Right ventricle myocardium superior (tissue), 1 donor: ENCODE measurements around the gene NRAS. TPM values are rescaled to one million over a fixed set of nuclear protein-coding genes. Genes with fewer than 3 reads are reported as not detected.
"Not testable (repeated sequence)": the region's sequence is repeated elsewhere in the genome, so short reads cannot be mapped to it uniquely, and the experiment has no call there.

Experiments used
- ATAC-seq: fragments of 200-7000 bp; cut with Tn5 transposase; one replicate; pipeline ENCODE4 v1.9.1; 2020; ENCODE audit warnings: mild to moderate bottlenecking; ENCODE audit not compliant: poor library complexity
- DNase-seq: peaks from one replicate; pipeline ENCODE4 v3.0.0-alpha.2; 2020
- intact Hi-C: fragments of 100-400 bp; cut with DNase I; formaldehyde crosslinking; loops from one replicate; pipeline ENCODE4 v1.11.2; 2022
- long read RNA-seq: library from polyadenylated mRNA; unstranded; transcript quantifications from one replicate; pipeline ENCODE4 v2.0.0, GENCODE V29; 2021
- total RNA-seq: library from RNA; stranded (reverse); fragmentation: NEBNext Ultra II Directional; extraction: Animal tissue kit (Norgen Biotek cat#: 25700); gene quantifications from one replicate; pipeline ENCODE4 v1.2.1, GENCODE V29; 2021
- donor health status: DM: no; HTN: yes; CAD: no; lungs with severe emphysema.

NRAS gene
- 5.9 TPM for total RNA-seq
- long read RNA-seq, full-length matches to known transcripts, result 19 of 21 reads
- long read RNA-seq, partial matches to known transcripts, result 1 of 21 reads
- long read RNA-seq, other reads (novel, unspliced or antisense), result 1 of 21 reads

DNA sequence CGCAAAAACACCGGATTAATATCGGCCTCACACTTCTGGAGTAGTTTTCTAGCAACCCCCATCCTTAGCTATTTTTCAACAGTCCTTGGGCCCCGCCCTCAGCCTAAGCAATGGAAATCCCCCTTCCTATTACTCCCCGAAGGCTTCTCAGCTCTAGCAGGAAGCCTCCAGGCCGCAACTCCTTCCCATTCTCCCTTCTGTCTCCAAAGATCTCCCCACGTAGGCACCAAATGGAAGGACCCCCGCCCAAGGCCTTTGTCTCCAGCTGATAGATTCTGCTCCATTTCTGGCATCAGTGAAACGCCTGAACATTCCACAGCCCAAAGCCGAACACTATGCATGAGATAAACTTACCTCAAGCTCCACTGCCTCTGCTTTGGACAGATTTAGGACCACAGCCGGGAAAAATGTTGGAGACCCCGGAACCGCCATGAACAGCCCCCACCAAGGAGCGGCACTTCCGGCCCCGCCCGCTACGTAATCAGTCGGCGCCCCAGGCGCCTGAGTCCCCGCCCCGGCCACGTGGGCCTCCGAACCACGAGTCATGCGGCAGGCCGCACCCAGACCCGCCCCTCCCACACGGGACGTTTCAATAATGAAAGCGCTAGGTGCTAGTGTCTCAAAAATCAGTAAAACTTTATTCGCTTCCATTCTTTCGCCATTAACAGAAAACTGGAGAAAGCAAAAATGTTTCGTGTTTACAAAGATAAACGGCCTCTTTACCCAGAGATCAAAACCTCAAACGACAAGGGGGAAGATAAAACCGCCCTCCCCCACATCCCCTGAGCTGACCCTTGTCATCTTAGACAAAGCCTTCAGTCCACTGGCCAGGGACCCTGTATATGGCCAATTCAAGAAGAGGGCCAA lies at the start of gene NRAS:
Gene NRAS (minus strand): TSS at position 468 of the 867 bp plus-strand sequence. CDS start 611 bp downstream, outside the sequence.
- peak; percentile 100 for ATAC-seq
- intact Hi-C loops, result no loop called here
- DNase-seq, result peak; percentile 97

DNA sequence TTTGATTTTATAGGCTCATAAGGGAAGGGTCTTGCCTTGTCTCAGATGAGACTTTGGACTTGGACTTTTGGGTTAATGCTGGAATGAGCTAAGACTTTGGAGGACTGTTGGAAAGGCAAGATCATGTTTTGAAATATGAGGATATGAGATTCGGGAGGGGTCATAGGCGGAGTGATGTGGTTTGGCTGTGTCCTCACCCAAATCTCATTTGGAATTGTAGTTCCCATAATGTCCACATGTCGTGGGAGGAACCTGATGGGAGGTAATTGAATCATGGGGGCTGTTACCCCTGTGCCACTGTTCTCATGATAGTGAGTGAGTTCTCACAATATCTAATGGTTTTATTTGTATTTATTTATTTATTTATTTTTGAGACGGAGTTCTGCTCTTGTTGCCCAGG lies 48.1 kb upstream of the NRAS start:
- no peak for DNase-seq
- ATAC-seq, result no peak
- intact Hi-C loops, result no loop called here

DNA sequence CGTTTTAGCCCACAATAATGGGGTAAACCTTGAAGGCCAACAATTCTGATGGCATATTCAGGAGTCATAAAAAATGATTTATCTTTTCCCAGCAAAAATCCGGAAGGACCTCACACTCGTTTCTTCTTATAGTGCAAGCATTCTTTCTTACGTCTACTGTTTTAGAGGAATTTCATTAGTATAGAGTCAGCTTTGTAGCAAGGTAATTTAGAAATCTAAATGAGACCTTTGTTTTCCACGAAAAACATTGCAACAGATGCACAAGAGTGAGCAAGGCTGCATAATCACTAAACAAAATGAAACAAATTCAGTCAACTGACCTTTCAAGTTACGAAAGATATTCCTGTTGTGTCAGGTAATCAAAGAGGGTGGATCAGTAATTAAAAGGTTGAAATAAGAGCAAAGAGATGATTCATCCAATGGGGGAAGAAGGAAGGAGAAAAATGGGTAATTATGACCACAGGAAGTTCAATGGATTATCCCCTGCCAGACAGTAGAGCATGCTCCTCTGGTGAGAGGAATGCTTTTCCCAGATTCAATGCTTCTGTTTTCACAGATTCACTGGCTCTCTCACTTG lies 41.8 kb upstream of the NRAS start:
- ATAC-seq (no peak), DNase-seq (no peak)
- intact Hi-C loops, result no loop called here

DNA sequence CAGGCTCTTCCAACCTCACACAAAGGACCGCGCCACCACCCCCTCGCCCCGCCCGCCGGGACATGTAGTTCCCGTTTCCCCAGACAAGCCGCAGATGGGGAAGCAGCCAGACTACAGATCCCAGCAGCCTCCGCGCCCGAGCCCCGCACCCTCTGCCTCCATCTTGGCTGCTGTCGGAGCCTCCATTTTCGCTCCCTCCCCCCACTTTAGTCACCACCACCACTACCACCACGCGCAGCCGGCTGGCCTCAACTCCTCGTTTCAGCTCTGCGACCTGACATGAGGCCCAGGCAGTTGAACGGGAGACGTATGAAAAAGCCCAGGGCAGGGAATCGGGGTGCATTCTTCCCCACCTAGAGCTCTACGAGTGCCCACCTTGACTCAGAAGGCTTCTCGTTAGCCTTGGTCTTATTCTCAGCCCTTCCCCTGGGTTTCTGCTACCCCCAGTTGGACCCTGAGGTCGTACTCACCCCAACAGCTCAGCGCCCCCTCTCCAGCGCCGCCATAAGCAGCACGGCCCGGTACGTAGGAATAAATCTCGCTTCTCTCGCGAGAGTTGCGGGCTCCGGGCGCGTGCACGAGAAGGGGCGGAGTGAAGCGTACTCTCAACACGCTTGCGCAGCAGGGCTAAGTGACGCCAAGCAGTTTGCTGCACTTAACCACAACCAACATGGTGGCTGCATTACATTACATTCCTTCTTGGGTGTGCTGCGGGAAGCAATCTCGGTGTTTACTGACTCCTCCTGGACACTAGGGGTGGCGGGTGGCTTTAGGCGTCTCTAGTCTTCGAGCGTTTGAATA lies 41.1 kb upstream of the NRAS start, which contains the start of gene CSDE1:
Gene CSDE1 (minus strand): TSS at position 530 of the 801 bp plus-strand sequence. CDS start 18,094 bp downstream, outside the sequence.
- ATAC-seq, result peak; percentile 98
- peak; percentile 98 for DNase-seq
- intact Hi-C loops, result no loop called here

DNA sequence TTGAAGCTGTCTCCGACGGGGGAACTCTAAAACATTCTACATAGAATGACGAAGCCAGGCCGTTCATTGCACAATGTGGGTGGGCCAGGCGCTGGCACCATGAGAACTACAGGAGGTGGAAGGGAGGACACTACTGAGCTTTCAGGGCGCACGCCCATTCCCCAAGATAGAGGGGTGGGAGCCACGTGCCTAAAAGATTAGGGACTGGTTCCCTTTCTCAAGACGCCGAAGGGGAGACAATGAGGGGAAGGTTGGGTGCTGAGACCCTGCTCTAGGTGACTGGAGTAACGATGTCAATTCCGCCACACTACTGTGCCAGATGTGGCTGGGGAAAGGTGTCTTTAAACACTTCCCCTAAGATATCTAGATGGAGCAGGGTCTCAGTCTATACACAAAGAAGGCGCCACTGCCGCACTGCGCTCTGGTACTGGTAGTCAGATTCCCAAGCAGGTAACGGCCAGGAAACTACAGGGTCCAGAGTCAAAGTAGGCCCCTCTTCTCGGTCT lies 40.4 kb upstream of the NRAS start:
- ATAC-seq (peak; percentile 7), DNase-seq (peak; percentile 56)
- intact Hi-C loops, result no loop called here

DNA sequence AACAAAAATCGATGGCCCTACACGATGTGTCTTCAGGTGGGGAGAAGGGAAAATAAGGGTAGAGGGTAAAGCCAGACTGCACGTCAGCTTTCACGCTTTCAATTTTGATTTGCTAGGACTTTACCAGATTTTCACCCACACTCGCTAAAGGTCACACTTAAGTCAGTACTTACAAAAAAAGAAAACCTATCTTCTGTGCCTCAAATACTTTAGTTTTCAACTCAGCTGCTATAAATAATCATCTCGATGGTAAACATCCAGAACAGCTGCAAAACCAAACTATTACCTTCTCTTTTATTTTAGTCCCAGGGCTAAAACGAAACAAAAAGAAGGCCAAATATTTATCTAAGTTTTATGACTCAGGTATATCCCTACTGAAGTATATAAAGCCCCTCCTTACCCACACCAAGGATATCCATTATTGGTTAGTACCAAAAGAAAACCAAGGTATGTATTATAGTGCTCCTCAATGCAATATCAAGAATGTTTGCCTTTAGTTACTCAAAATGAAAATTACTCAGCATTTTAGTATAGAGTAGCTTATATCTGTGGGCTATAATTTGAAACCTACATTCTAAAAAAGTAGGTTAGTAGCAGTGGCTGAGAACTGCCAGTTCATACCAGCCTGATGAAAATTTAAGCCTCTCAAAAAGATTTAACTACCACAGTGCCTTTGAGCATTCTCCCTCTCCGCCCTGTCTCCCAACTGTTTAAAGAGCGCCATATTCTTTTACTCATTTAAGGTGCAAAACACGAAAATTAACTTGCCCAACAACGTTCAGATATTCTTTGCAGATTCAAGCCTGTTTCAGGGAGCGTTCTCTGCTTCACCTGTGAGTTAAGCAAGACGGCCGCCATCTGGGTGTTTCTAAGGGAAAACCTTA lies 39.7 kb upstream of the NRAS start:
- intact Hi-C loops, result no loop called here
- DNase-seq (no peak), ATAC-seq (no peak)

DNA sequence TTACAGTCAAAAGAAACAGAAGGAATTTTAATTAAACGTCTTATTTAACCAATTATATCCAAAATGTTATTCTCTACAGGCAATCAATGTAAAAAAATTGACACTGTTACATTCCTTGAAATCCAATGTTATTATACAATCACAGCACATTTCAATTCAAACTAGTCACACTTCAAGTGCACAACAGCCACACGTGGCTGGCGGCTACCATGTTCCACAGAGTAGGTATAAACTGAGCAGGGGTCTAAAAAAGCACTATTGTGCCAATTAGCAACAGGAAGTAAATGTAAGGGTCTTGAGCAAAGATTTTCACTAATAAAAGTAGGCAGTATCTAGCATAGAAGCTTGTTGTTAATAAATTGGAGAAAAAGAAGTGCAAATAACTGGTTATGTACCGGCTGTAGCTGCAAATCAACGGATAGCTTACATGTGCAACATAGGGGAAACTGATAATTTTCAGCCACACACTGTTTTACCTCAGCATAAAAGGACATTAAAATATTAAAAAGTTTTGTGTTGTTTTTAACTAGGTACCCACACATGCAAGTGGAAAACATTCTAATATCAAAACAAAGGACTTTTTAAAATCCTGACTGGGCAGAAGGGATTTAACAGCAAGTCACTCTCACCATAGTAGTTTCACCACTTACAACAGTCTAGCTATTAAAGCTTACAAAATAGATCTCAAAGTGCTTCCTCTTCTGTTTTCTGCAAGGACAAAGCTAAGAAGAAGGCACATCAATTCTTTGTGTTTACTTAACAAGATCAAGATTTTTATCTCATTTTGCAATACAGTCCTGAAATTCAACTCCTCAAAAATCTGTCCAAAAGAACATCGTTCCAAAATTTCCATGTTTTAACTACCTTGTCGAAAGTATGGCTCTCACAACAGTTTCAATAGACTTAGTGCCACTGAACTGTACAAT lies 38.7 kb upstream of the NRAS start:
- DNase-seq (no peak), ATAC-seq (no peak)
- intact Hi-C loops, result no loop called here

DNA sequence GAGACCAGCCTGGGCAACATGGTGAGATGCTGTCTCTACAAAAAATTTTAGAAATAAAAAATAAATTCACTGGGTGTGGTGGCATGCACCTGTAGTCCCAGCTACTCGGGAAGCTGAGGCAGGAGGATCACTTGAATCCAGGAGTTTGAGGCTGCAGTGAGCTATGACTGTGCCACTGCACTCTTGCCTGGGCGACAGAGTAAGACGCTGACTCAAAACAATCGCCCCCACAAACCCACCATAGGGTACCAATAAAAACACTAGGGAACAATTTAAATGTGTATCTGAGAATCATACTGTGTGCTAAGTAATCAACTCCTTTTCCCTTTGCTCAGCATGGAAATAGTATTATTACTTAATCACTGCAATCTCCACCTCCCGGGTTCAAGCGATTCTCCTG lies 37.1 kb upstream of the NRAS start:
- intact Hi-C loops, DNase-seq: not testable (repeated sequence)

DNA sequence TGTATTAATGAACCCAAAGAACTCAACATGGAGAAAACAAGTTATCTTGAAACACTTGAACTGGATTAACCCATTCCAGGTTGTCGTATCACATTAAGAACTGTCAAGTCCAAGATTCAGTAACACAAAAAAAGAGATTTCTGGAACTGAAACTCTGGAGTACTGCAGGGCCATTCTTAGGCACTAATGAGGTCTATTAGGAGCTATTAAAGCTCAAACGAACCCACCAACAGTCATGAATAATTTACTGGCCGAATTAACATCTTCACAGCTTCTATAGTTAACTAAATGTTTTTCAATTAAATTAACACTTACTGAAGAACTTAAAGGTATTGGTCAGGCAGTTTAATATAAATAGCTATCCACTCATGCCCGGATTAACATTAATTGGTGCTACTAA lies 36.6 kb upstream of the NRAS start:
- ATAC-seq (no peak), DNase-seq (no peak)
- intact Hi-C loops, result no loop called here

More for the DNA sequence above, 37.1 kb upstream of the NRAS start:
- not testable (repeated sequence) for ATAC-seq

DNA sequence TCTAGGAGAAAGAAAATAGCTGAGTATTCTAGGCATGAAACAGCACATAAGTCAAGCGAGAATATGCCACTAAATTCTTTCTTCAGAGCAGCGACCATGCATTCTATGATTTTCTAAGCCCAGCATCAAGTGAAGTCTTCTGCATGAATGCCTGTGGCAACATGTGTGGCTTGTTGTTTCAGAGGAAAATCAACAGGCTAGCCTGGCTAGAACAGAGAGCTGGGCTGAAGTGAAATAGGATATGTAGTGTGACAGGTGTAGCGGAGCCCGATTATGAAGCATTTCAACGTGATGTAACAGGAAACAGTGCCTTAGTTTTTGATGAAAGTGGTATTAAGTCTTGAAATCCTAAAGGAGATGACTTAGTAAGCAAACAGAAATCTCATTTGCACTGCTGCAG lies 34.2 kb upstream of the NRAS start:
- intact Hi-C loops, result no loop called here
- ATAC-seq, result peak; percentile 14

DNA sequence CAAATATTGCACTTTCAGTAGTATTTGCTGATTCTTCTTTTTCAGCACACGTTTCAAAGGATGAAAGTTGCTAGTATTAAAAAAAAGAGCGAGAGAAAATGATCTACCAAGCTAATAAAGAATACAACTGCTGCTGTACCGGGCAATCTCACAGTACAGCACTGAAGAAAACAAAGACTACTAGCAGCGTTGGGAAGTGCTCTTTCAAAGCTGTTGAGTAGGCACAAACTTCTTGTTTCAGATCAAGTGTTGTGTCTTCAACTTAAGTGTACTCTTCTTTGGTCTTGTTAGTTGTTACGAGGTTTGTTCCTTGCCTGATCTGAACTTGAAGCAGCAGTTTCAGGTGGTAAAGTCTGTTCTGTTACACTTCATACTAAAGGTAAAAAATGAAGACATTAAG lies 33.3 kb upstream of the NRAS start:
- intact Hi-C loops, result no loop called here
- ATAC-seq, result no peak
- no peak for DNase-seq

More for the DNA sequence above, 34.2 kb upstream of the NRAS start:
- DNase-seq, result no peak

DNA sequence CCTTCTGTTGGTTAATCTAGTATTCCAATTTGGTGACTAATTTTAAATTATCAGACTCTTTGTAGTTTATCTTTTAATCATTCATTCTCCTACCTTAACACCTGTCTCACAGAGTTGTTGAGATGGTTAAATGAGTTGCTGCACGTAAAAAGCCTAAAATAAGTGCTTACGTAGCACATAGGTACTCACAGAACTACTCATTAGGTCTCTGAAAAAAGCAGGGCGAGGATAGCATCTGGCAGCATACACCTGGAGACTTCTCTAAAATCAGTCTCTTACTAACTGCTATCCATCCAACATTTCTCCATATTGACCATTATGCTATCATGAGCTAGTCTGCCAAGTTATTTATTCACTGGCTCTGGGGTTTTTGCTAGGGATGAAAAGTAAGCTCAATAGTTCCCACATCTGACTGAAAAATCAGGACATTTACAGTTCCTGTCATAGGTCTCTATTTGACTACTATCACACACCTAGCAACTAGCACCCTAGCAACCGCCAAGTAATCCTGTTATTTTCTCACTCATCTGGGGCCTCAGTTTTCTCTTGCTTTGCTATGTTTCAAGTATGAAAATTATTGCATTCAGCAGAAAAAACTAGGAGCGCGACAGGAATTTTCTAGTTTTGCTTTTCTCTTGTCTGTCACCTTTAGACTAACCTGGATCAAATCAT lies 30.0 kb upstream of the NRAS start:
- intact Hi-C loops, result no loop called here
- DNase-seq, result no peak
- ATAC-seq, result no peak

DNA sequence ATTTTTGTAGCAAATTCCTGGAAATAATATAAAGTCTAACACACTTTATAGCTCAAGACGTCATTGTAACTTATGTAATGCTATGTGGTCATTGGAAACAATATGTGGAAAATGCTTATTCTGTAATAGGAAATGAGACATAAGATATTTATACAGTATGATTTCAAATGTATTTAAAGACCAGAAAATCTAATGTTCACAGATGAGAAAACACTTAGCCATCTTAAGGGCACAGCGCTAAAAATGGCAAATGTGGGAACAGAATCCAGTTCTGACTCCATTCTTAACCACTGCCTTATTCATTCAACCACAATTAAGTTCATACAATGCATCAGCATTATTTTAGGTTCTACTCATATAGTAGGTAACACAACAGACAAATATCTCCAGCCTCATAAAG lies 28.7 kb upstream of the NRAS start:
- intact Hi-C loops, result no loop called here
- DNase-seq, result no peak
- ATAC-seq, result no peak

DNA sequence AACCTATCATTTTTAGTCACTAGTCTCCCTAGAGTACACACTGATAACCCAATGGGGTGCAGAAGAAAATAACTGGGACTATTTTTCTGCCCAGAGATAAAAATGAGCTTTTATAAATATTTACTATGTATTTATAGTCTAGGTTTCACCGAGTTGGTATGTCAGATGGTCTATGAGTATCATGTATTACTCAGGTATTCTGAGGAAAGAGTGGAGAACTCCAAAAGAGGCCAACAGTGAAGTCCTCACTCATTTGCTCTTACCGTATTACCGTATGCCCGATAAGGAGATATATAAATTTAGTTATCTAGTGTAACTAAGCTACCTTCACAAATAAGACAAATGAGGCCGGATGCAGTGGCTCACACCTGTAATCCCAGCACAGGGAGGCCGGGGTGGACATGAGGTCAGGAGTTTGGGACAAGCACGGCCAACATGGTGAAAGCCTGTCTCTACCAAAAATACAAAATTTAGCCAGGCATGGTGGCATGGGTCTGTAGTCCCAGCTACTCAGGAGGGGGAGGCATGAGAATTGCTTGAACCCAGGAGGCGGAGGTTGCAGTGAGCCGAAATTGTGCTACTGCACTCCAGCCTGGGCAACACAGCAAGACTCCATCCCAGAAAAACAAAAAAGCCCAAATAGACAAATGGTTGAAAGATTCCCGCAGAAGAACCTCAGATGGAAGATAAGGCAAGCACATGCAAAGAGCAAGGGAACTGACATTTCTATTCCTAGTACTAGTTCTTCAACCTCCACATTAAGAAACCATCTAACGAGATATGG lies 25.6 kb upstream of the NRAS start:
- ATAC-seq, result no peak
- intact Hi-C loops, result no loop called here
- DNase-seq, result no peak

DNA sequence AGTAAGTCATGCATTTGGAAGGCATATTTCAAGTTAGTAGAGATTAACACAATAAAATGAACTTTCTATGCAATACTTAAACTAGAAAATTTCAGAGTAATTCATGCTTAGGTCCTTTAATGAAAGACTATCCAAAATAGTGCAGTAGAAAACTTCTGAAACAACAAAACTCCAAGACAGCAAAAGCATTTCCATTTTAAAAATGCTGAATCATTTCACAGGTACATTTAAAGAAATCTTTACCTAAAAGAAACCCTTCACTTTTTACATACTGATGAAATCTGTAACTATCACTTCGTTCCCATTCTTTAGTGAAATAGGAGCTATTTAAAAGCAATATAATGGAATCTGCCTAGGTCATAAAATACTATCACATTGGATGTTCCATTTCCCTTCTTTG lies 23.8 kb upstream of the NRAS start:
- DNase-seq (no peak), ATAC-seq (no peak)
- intact Hi-C loops, result no loop called here
